Measurements from ENCODE around the gene RER1. TPM values are rescaled to one million over a fixed set of nuclear protein-coding genes. Genes with fewer than 3 reads are reported as not detected.

Gene RER1
- 76.4 and 78.5 TPM in 2 replicates for total RNA-seq

GRCh38 chr1:2391041-2391930, at the start of gene RER1, which contains the start of gene MORN1:
RER1 (plus strand) TSS chr1:2391841; CDS start chr1:2395791, 3,950 bp downstream.
MORN1 (minus strand) TSS chr1:2391554; CDS start chr1:2391533, 21 bp downstream.

GRCh38 chr1:2412395-2412772, 20.7 kb downstream of the RER1 start, which contains the start of gene PEX10:
PEX10 (minus strand) TSS chr1:2412564; CDS start chr1:2412502, 62 bp downstream.

Other genes with a start within 250 kb of the RER1 start
- 57.1 and 64.0 TPM in 2 replicates for gene FAAP20, start 197.1 kb upstream of the RER1 start, total RNA-seq
- 34.0 and 54.9 TPM in 2 replicates for gene SKI, start 163.5 kb upstream of the RER1 start, total RNA-seq
- 3.4 and 4.5 TPM in 2 replicates for gene MORN1, start 287 bp upstream of the RER1 start, total RNA-seq
- 14.1 and 37.9 TPM in 2 replicates for gene PEX10, start 20.7 kb downstream of the RER1 start, total RNA-seq
- gene PLCH2, start 84.4 kb downstream of the RER1 start, total RNA-seq: not detected in 2 replicates
- gene PANK4, start 134.8 kb downstream of the RER1 start, total RNA-seq: 17.7 and 26.4 TPM in 2 replicates
- gene HES5, start 138.4 kb downstream of the RER1 start, total RNA-seq: not detected in 2 replicates
- gene TNFRSF14, start 164.5 kb downstream of the RER1 start, total RNA-seq: 8.8 and 17.6 TPM in 2 replicates
- gene PRXL2B, start 194.9 kb downstream of the RER1 start, total RNA-seq: 16.2 and 19.4 TPM in 2 replicates
- 0.32 and 0.39 TPM in 2 replicates for gene MMEL1, start 241.2 kb downstream of the RER1 start, total RNA-seq

Measured in epithelial cell of alveolus of lung (primary cell).